PC-9 (cell line): ENCODE data around the gene USH1G. TPM values are rescaled to one million over a fixed set of nuclear protein-coding genes. Genes with fewer than 3 reads are reported as not detected.

Experiments used
- BruUV-seq: library from RNA; stranded (reverse); fragments of 400-500 nt; replicated peaks from 2 replicates; lab custom pipeline; 2021; lab: Mats Ljungman, UMichigan
- CTCF ChIA-PET: fragments of 300-600 bp; sonication (Branson Sonifier 250); formaldehyde crosslinking; loops from one replicate; lab custom pipeline; 2022; ENCODE audit warnings: antibody characterized with exemption; lab: Charles Lee
- POLR2A ChIA-PET: fragments of 300-600 bp; sonication (Branson Sonifier 250); formaldehyde crosslinking; loops from one replicate; lab custom pipeline; 2022; ENCODE audit warnings: antibody characterized with exemption; ENCODE audit not compliant: unreplicated experiment; lab: Charles Lee
- DNase-seq, 2 experiments: peaks; one replicate each; pipeline versions ENCODE4 v3.0.0 to v3.0.0-alpha.2; 2015 to 2022; ENCODE audit warnings: mixed read lengths in 1 of 2
- H2AFZ ChIP-seq: fragments of 200-600 bp; sonication (generic); 2 replicates; pipeline ENCODE4 v1.8.1; 2017; ENCODE audit warnings: antibody characterized with exemption
- H3F3A ChIP-seq: fragments of 200-600 bp; sonication (generic); 2 replicates; pipeline ENCODE4 v1.8.1; 2017; ENCODE audit warnings: antibody characterized with exemption, mild to moderate bottlenecking, low read depth; ENCODE audit not compliant: insufficient read depth
- H3K27ac ChIP-seq: fragments of 200-600 bp; sonication (generic); 2 replicates; pipeline ENCODE4 v1.6.1; 2016; ENCODE audit warnings: mixed run types
- H3K27me3 ChIP-seq: fragments of 200-600 bp; sonication (generic); 2 replicates; pipeline ENCODE4 v1.6.1; 2016; ENCODE audit warnings: low read depth, mixed run types; ENCODE audit not compliant: insufficient read depth
- H3K36me3 ChIP-seq: fragments of 200-600 bp; sonication (generic); 2 replicates; pipeline ENCODE4 v1.6.1; 2016; ENCODE audit warnings: low read depth, mixed run types
- H3K4me1 ChIP-seq: fragments of 200-600 bp; sonication (generic); replicated peaks from 2 replicates; pipeline ENCODE4 v1.6.1; 2016; ENCODE audit warnings: mixed run types; ENCODE audit not compliant: insufficient read depth
- H3K4me2 ChIP-seq: fragments of 200-600 bp; sonication (generic); 2 replicates; pipeline ENCODE4 v1.6.1; 2017; ENCODE audit warnings: mixed run types
- H3K4me3 ChIP-seq: fragments of 200-600 bp; sonication (generic); 2 replicates; pipeline ENCODE4 v1.6.1; 2016; ENCODE audit warnings: mixed run types
- H3K79me2 ChIP-seq: fragments of 200-600 bp; sonication (generic); 2 replicates; pipeline ENCODE4 v1.6.1; 2017; ENCODE audit warnings: low read depth, mixed run types
- H3K9me2 ChIP-seq: fragments of 200-600 bp; sonication (generic); 2 replicates; pipeline ENCODE4 v1.8.1; 2017; ENCODE audit warnings: mild to moderate bottlenecking; ENCODE audit not compliant: insufficient read depth
- H3K9me3 ChIP-seq: fragments of 200-600 bp; sonication (generic); 2 replicates; pipeline ENCODE4 v1.8.1; 2016; ENCODE audit warnings: low read depth; ENCODE audit not compliant: insufficient read depth
- H4K20me1 ChIP-seq: fragments of 200-600 bp; sonication (generic); 2 replicates; pipeline ENCODE4 v1.8.1; 2017; ENCODE audit not compliant: insufficient read depth
- EZH2 ChIP-seq: fragments of 200-600 bp; sonication (generic); IDR thresholded peaks from 2 replicates; pipeline ENCODE4 v1.8.0; 2017; ENCODE audit warnings: antibody characterized with exemption, low read depth
- intact Hi-C: fragments of 100-400 bp; cut with micrococcal nuclease; formaldehyde crosslinking; loops from one replicate; pipeline ENCODE4 v1.10.0; 2022; ENCODE audit not compliant: unreplicated experiment
- total RNA-seq: library from RNA; stranded (reverse); gene quantifications from 2 replicates; pipeline ENCODE4 v1.2.3, GENCODE V29; 2021
- TF ChIP-seq, protein P1 (sequence below): fragments of 200-600 bp; sonication (generic); conservative IDR thresholded peaks from 2 replicates; pipeline ENCODE4 v1.6.1; 2017; ENCODE audit warnings: mixed run types, antibody characterized with exemption, mild to moderate bottlenecking, moderate library complexity

USH1G gene
- total RNA-seq, 1 experiment from 2014 or later = 0.22 TPM

DNA sequence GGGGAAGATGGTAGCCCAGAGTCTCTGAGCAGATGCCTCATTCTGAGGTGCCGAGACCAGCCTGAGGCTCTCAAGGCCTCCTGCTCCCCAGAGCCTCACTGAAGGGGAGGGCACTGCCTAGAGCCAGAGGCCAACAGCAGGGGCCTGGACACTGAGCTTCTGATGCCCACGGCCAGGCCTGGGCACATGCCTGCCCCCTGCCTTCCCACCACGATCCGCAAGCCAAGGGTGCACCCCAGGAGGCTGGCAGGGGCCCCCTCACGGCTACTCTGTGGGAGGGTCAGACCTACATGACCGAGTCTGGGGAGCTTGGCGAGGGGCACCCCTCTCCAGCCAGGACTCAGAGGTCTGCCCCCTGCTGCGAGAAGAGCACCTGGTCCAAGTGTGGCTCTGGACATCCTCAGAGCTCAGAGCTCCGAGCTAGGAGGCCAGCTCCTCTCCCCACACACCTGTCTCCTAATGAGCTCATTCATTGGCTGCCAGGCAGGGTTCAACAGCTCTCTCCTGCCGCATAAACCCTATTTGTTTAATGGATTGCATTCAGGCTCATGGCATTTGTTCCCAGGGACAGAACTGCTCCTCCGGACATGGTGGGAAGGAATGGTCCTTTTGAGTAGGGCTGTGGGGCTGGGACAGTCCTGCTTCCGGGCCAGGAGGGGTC lies 26.5 kb upstream of the USH1G start:
- Histone ChIP-seq H3K4me1 (peaks cover 16% of the 10 kb centered on the region), H4K20me1 (no peaks in the 10 kb centered on the region), H2AFZ (no peak overlapping the region), H3K27me3 (no peaks in the 10 kb centered on the region), H3K4me2 (no peak overlapping the region), H3K36me3 (no peaks in the 10 kb centered on the region), H3K9me3 (no peaks in the 10 kb centered on the region), H3F3A (0 out of 2 replicates have a peak, but pooled peaks cover 6% of the 10 kb centered on the region), H3K27ac (no peak overlapping the region), H3K9me2 (no peaks in the 10 kb centered on the region), H3K4me3 (no peak overlapping the region), H3K79me2 (no peaks in the 10 kb centered on the region)
- no peak for TF ChIP-seq EZH2
- TF ChIP-seq, protein P1, sequence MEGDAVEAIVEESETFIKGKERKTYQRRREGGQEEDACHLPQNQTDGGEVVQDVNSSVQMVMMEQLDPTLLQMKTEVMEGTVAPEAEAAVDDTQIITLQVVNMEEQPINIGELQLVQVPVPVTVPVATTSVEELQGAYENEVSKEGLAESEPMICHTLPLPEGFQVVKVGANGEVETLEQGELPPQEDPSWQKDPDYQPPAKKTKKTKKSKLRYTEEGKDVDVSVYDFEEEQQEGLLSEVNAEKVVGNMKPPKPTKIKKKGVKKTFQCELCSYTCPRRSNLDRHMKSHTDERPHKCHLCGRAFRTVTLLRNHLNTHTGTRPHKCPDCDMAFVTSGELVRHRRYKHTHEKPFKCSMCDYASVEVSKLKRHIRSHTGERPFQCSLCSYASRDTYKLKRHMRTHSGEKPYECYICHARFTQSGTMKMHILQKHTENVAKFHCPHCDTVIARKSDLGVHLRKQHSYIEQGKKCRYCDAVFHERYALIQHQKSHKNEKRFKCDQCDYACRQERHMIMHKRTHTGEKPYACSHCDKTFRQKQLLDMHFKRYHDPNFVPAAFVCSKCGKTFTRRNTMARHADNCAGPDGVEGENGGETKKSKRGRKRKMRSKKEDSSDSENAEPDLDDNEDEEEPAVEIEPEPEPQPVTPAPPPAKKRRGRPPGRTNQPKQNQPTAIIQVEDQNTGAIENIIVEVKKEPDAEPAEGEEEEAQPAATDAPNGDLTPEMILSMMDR = no peak
- ChIA-PET CTCF (interaction anchor here (0.5 to 0.6 kb wide), 2 partner anchors 47 to 199 kb away, joined by 4 to 13 read pairs; no protein-coding TSS in a partner anchor), POLR2A (interaction anchor here (0.7 kb wide), 1 partner anchor 14 kb away, joined by 3 read pairs; no protein-coding TSS in a partner anchor)
- intact Hi-C loops = loop anchor here (10.0 kb wide), 1 partner anchor 175 kb away; the partner anchor contains the start of gene NAT9
- DNase-seq = no peak
- no TSS peak for BruUV-seq

DNA sequence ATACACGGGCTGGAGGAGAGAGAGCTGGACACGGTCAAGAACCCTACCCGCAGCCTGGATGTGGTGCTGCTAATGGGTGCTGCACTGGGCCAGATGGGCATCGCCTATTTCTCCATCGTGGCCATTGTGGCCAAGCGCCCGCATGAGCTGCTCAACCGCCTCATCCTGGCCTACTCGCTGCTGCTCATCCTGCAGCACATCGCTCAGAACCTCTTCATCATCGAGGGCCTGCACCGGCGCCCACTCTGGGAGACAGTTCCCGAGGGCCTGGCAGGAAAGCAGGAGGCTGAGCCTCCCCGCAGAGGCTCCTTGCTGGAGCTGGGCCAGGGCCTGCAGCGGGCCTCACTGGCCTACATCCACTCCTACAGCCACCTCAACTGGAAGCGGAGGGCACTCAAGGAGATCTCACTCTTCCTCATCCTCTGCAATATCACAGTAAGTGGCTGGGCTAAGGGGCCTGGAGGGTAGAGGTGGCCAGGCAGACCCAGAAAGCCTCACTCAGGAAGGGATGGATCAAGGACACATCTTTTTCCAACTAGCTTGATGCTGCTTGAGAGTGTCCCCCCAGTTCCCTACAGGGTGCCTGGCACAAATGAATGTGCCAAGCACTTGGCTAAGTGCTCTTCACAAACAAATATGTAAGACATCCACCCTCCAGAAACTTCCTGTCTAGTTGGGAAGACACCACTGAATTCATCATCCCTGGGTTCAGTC lies 24.1 kb upstream of the USH1G start:
- intact Hi-C loops = no loop called here
- Histone ChIP-seq H3K27me3 (no peaks in the 10 kb centered on the region), H3F3A (peaks cover 19% of the 10 kb centered on the region; the same call in 1 of the 2 replicates), H3K9me2 (no peaks in the 10 kb centered on the region), H3K4me1 (peaks cover 31% of the 10 kb centered on the region), H3K4me2 (no peak overlapping the region), H3K36me3 (no peaks in the 10 kb centered on the region), H2AFZ (no peak overlapping the region), H4K20me1 (no peaks in the 10 kb centered on the region), H3K9me3 (no peaks in the 10 kb centered on the region), H3K79me2 (no peaks in the 10 kb centered on the region), H3K27ac (no peak overlapping the region), H3K4me3 (no peak overlapping the region)
- BruUV-seq = no TSS peak
- ChIA-PET CTCF (no interaction called here), POLR2A (no interaction called here)
- no peak for DNase-seq
- TF ChIP-seq, protein P1 = no peak
- no peak for TF ChIP-seq EZH2

DNA sequence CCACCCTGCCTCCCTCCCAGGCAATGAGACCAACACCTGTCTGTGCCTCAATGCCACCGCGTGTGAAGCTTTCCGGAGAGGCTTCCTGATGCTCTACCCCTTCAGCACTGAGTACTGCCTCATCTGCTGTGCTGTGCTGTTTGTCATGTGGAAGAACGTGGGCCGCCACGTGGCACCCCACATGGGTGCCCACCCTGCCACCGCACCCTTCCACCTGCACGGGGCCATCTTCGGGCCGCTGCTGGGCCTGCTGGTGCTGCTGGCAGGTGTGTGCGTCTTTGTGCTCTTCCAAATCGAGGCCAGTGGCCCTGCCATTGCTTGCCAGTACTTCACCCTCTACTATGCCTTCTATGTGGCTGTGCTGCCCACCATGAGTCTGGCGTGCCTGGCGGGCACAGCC lies 23.6 kb upstream of the USH1G start:
- POLR2A ChIA-PET = no interaction called here
- Histone ChIP-seq H3K36me3 (no peaks in the 10 kb centered on the region), H3K9me3 (no peaks in the 10 kb centered on the region), H3K27me3 (no peaks in the 10 kb centered on the region), H3K4me2 (no peak overlapping the region), H3K4me3 (no peak overlapping the region), H3K27ac (no peak overlapping the region), H3K9me2 (no peaks in the 10 kb centered on the region), H2AFZ (no peak overlapping the region), H4K20me1 (no peaks in the 10 kb centered on the region), H3K4me1 (peaks cover 31% of the 10 kb centered on the region), H3K79me2 (no peaks in the 10 kb centered on the region), H3F3A (peaks cover 19% of the 10 kb centered on the region; the same call in 1 of the 2 replicates)
- DNase-seq = no peak
- no TSS peak for BruUV-seq
- TF ChIP-seq, protein P1 = no peak
- TF ChIP-seq EZH2 = no peak
- intact Hi-C loops = no loop called here
- CTCF ChIA-PET = interaction anchor here (0.6 kb wide), 1 partner anchor 31 kb away, joined by 7 read pairs; no protein-coding TSS in a partner anchor
